ENCODE results near the gene CD247. TPM values are rescaled to one million over a fixed set of nuclear protein-coding genes. Genes with fewer than 3 reads are reported as not detected.

CD247 gene
- not detected in 2 replicates for total RNA-seq

GRCh38 chr1:167518331-167518700 is at the start of gene CD247:
TSS of gene CD247 (minus strand) at chr1:167518529. CDS start at chr1:167518465, 64 bp downstream.

GRCh38 chr1:167553136-167554027 is 35.1 kb upstream of the CD247 start, which contains the start of gene CREG1:
TSS of gene CREG1 (minus strand) at chr1:167553762.

Other genes with a start within 250 kb of the CD247 start
- 120 and 166 TPM in 2 replicates for gene CREG1, start 35.2 kb upstream of the CD247 start, total RNA-seq
- gene RCSD1, start 111.7 kb upstream of the CD247 start, total RNA-seq = 0.54 and 0.81 TPM in 2 replicates
- 129 and 149 TPM in 2 replicates for gene MPZL1, start 203.5 kb upstream of the CD247 start, total RNA-seq